A549 (cell line): ENCODE data around the gene TFAP2C. TPM values are rescaled to one million over a fixed set of nuclear protein-coding genes. Genes with fewer than 3 reads are reported as not detected.

Source experiments
- ATAC-seq, 2 experiments: fragments of 200-7000 bp in 1 of 2; fragments of >200 bp in 1 of 2; cut with Nextera tagmentation in 1 of 2; cut with Tn5 transposase in 1 of 2; 3 replicates each; pipeline versions ENCODE4 v1.8.0 to v1.9.1; 2018 to 2020; ENCODE audit warnings: mild to moderate bottlenecking in 1 of 2, moderate library complexity in 1 of 2
- CTCF ChIA-PET: fragments of 300-600 bp; sonication (Branson Sonifier 250); formaldehyde crosslinking; extraction: SDS; loops from one replicate; lab custom pipeline; 2021; ENCODE audit warnings: antibody characterized with exemption, inconsistent platforms; lab: Yijun Ruan, JAX
- POLR2A ChIA-PET: fragments of 350-600 bp; formaldehyde crosslinking; extraction: SDS; loops from one replicate; lab custom pipeline; 2021; ENCODE audit warnings: antibody characterized with exemption, inconsistent platforms; lab: Yijun Ruan, JAX
- DNase-seq, 2 experiments: peaks; one replicate each; pipeline versions ENCODE4 v3.0.0 to v3.0.0-alpha.2; 2011 to 2016; ENCODE audit warnings: low read depth in 1 of 2, low spot score in 1 of 2
- FAIRE-seq: peaks from 2 replicates; lab custom pipeline; 2011; peaks lifted over from hg19 to GRCh38; lab: Jason Lieb, UNC
- H3K27ac ChIP-seq, 2 experiments: fragments of >200 bp; sonication (Bioruptor Twin); formaldehyde crosslinking; 3 replicates each; pipeline ENCODE4 v1.5.1; 2016 to 2017
- H3K4me1 ChIP-seq: fragments of >200 bp; sonication (Bioruptor Twin); formaldehyde crosslinking; 3 replicates; pipeline ENCODE4 v1.6.1; 2016
- H3K4me2 ChIP-seq: fragments of >200 bp; sonication (Bioruptor Twin); formaldehyde crosslinking; 3 replicates; pipeline ENCODE4 v1.6.1; 2016
- H3K4me3 ChIP-seq: fragments of >200 bp; sonication (Bioruptor Twin); formaldehyde crosslinking; 3 replicates; pipeline ENCODE4 v1.5.1; 2016
- H3K9me3 ChIP-seq: fragments of >200 bp; sonication (Bioruptor Twin); formaldehyde crosslinking; 3 replicates; pipeline ENCODE4 v1.6.1; 2016
- BCL3 ChIP-seq: fragments of >200 bp; sonication (Bioruptor Twin); formaldehyde crosslinking; IDR thresholded peaks from 3 replicates; pipeline ENCODE4 v1.6.1; 2016
- CEBPB ChIP-seq, 2 experiments: fragments of >200 bp in 1 of 2; sonication (Bioruptor Twin) in 1 of 2; formaldehyde crosslinking in 1 of 2; IDR thresholded peaks; 2 replicates each; pipeline ENCODE4 v1.6.1; 2012 to 2016
- CHD2 ChIP-seq: fragments of 150-350 bp; IDR thresholded peaks from 2 replicates; pipeline ENCODE4 v1.6.1; 2014; ENCODE audit warnings: low read length; ENCODE audit not compliant: partially characterized antibody
- EHMT2 ChIP-seq: fragments of 200-600 bp; sonication (generic); IDR thresholded peaks from 2 replicates; pipeline ENCODE4 v1.6.1; 2016; ENCODE audit warnings: antibody characterized with exemption, low read depth, mild to moderate bottlenecking, moderate library complexity
- EP300 ChIP-seq, 2 experiments: fragments of >200 bp; sonication (Bioruptor Twin); formaldehyde crosslinking; IDR thresholded peaks; 2 replicates in 1 of 2; 3 replicates in 1 of 2; pipeline ENCODE4 v1.6.1; 2016 to 2017
- FOSB ChIP-seq: fragments of 250-450 bp; sonication (Bioruptor Pico); IDR thresholded peaks from 2 replicates; pipeline ENCODE4 v1.5.0; 2020; ENCODE audit warnings: mild to moderate bottlenecking, moderate library complexity
- FOXS1 ChIP-seq: fragments of 250-450 bp; sonication (Bioruptor Pico); IDR thresholded peaks from 2 replicates; pipeline ENCODE4 v1.5.0; 2020; ENCODE audit warnings: mild to moderate bottlenecking, moderate library complexity
- HEYL ChIP-seq: fragments of 250-450 bp; sonication (Bioruptor Pico); IDR thresholded peaks from 2 replicates; pipeline ENCODE4 v1.8.0; 2021; ENCODE audit warnings: mild to moderate bottlenecking, moderate library complexity
- HOXB13 ChIP-seq: fragments of 250-450 bp; sonication (Bioruptor Pico); IDR thresholded peaks from 2 replicates; pipeline ENCODE4 v1.5.0; 2020; ENCODE audit warnings: low read depth, mild to moderate bottlenecking, moderate library complexity
- KDM1A ChIP-seq: fragments of 200-600 bp; sonication (generic); IDR thresholded peaks from 2 replicates; pipeline ENCODE4 v1.6.1; 2016; ENCODE audit warnings: low read depth, mild to moderate bottlenecking
- KDM5A ChIP-seq: fragments of 200-600 bp; sonication (generic); IDR thresholded peaks from 2 replicates; pipeline ENCODE4 v1.6.1; 2016; ENCODE audit warnings: antibody characterized with exemption, mild to moderate bottlenecking
- MAX ChIP-seq: IDR thresholded peaks from 2 replicates; pipeline ENCODE4 v1.6.1; 2012
- MYC ChIP-seq: IDR thresholded peaks from 2 replicates; pipeline ENCODE4 v1.6.1; 2012; ENCODE audit warnings: mild to moderate bottlenecking, inconsistent platforms, low read length, improper control_type of control experiment, borderline replicate concordance
- NFE2L2 ChIP-seq: fragments of 150-350 bp; conservative IDR thresholded peaks from 2 replicates; pipeline ENCODE4 v1.6.1; 2014; ENCODE audit warnings: low read length
- NPAS2 ChIP-seq: fragments of 250-450 bp; sonication (Bioruptor Pico); IDR thresholded peaks from 2 replicates; pipeline ENCODE4 v1.8.0; 2022; ENCODE audit warnings: mild to moderate bottlenecking, moderate library complexity, borderline replicate concordance
- POLR2A ChIP-seq: IDR thresholded peaks from 2 replicates; pipeline ENCODE4 v1.6.1; 2012; ENCODE audit warnings: mild to moderate bottlenecking, low read length
- RAD21 ChIP-seq, 2 experiments: fragments of >200 bp in 1 of 2; sonication (Bioruptor Twin) in 1 of 2; formaldehyde crosslinking in 1 of 2; IDR thresholded peaks in 1 of 2; conservative IDR thresholded peaks in 1 of 2; 2 replicates in 1 of 2; 3 replicates in 1 of 2; pipeline ENCODE4 v1.6.1; 2012 to 2018; ENCODE audit warnings: inconsistent platforms in 1 of 2
- RCOR1 ChIP-seq: fragments of 150-350 bp; IDR thresholded peaks from 2 replicates; pipeline ENCODE4 v1.6.1; 2014; ENCODE audit warnings: antibody characterized with exemption, low read length, low read depth
- RFX5 ChIP-seq: fragments of 450-650 bp; IDR thresholded peaks from 2 replicates; pipeline ENCODE4 v1.7.1; 2014; ENCODE audit warnings: antibody characterized with exemption, mild to moderate bottlenecking, moderate library complexity
- SMC3 ChIP-seq: fragments of >200 bp; sonication (Bioruptor Twin); formaldehyde crosslinking; IDR thresholded peaks from 3 replicates; pipeline ENCODE4 v1.6.1; 2018; ENCODE audit warnings: inconsistent platforms
- ZNF302 ChIP-seq: fragments of 250-450 bp; sonication (Bioruptor Pico); IDR thresholded peaks from 2 replicates; pipeline ENCODE4 v1.9.0; 2021; ENCODE audit warnings: inconsistent platforms, mild to moderate bottlenecking, moderate library complexity
- ZSCAN20 ChIP-seq: fragments of 250-450 bp; sonication (Bioruptor Pico); IDR thresholded peaks from 2 replicates; pipeline ENCODE4 v1.8.0; 2022; ENCODE audit warnings: mild to moderate bottlenecking, moderate library complexity
- WGBS: methylation state at CpG from one replicate; pipeline ENCODE4 v1.1.6; 2017; ENCODE audit errors: missing lambda C conversion rate; 5-methylcytosine and 5-hydroxymethylcytosine counted together
- polyA plus RNA-seq, 4 experiments: library from polyadenylated mRNA; depleted of rRNA in 3 of 4; stranded (reverse); fragments of >200 nt; fragmentation: RNase III in 1 of 4; extraction: RNeasy Plus Mini Kit Qiagen cat#74134 plus additional on column Dnase treatment in 1 of 4; gene quantifications; 2 replicates in 3 of 4; 3 replicates in 1 of 4; pipeline ENCODE4 v1.2.3, GENCODE V29; 2011 to 2017
- TF ChIP-seq, protein P1 (sequence below): fragments of 200-600 bp; sonication (generic); IDR thresholded peaks from 2 replicates; pipeline ENCODE4 v1.6.1; 2016; ENCODE audit warnings: antibody characterized with exemption, mild to moderate bottlenecking, moderate library complexity
- TF ChIP-seq, protein P2 (sequence below): fragments of 450-650 bp; IDR thresholded peaks from 2 replicates; pipeline ENCODE4 v1.6.1; 2014; ENCODE audit warnings: antibody characterized with exemption
- TF ChIP-seq, protein P3 (sequence below): fragments of >200 bp; sonication (Bioruptor Twin); formaldehyde crosslinking; IDR thresholded peaks from 2 replicates; pipeline ENCODE4 v1.6.1; 2016

TFAP2C gene
- polyA plus RNA-seq, 2 of the 4 experiments (the other 2 are of a cell fraction): 9.6 to 14.2 TPM

GRCh38 chr20:56608376-56608775, 20.7 kb upstream of the TFAP2C start:
- WGBS: 88% methylated on average over 3 of the region's 3 CpGs
- FAIRE-seq: no peak
- TF ChIP-seq, protein P1, sequence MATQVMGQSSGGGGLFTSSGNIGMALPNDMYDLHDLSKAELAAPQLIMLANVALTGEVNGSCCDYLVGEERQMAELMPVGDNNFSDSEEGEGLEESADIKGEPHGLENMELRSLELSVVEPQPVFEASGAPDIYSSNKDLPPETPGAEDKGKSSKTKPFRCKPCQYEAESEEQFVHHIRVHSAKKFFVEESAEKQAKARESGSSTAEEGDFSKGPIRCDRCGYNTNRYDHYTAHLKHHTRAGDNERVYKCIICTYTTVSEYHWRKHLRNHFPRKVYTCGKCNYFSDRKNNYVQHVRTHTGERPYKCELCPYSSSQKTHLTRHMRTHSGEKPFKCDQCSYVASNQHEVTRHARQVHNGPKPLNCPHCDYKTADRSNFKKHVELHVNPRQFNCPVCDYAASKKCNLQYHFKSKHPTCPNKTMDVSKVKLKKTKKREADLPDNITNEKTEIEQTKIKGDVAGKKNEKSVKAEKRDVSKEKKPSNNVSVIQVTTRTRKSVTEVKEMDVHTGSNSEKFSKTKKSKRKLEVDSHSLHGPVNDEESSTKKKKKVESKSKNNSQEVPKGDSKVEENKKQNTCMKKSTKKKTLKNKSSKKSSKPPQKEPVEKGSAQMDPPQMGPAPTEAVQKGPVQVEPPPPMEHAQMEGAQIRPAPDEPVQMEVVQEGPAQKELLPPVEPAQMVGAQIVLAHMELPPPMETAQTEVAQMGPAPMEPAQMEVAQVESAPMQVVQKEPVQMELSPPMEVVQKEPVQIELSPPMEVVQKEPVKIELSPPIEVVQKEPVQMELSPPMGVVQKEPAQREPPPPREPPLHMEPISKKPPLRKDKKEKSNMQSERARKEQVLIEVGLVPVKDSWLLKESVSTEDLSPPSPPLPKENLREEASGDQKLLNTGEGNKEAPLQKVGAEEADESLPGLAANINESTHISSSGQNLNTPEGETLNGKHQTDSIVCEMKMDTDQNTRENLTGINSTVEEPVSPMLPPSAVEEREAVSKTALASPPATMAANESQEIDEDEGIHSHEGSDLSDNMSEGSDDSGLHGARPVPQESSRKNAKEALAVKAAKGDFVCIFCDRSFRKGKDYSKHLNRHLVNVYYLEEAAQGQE: no peak
- TF ChIP-seq FOXS1 (CRISPR knock-in tag) (no peak), KDM1A (no peak), EP300 (IDR thresholded peaks at IDR 0.05) (no peak), CHD2 (no peak), NPAS2 (CRISPR knock-in tag) (no peak), MAX (no peak), SMC3 (no peak)
- peaks cover 19% of the 10 kb centered on the region for H3K4me1 ChIP-seq
- POLR2A ChIA-PET: interaction anchor here (0.6 kb wide), 1 partner anchor 24 kb away, joined by 4 read pairs; no protein-coding TSS in a partner anchor
- CTCF ChIA-PET: interaction anchor here (1.1 to 3.1 kb wide), 5 partner anchors 21 to 366 kb away, joined by 3 to 13 read pairs (median 4); no protein-coding TSS in a partner anchor
- DNase-seq: no peak
- no peak overlapping the region for H3K27ac ChIP-seq
- no peak for ATAC-seq
- no peak overlapping the region for H3K4me2 ChIP-seq
- H3K9me3 ChIP-seq: no peaks in the 10 kb centered on the region
- H3K4me3 ChIP-seq: no peak overlapping the region

GRCh38 chr20:56609321-56609720, 19.8 kb upstream of the TFAP2C start:
- Histone ChIP-seq H3K27ac (no peak overlapping the region), H3K4me3 (no peak overlapping the region), H3K4me2 (no peak overlapping the region), H3K4me1 (peaks cover 19% of the 10 kb centered on the region), H3K9me3 (no peaks in the 10 kb centered on the region)
- ChIA-PET POLR2A (no interaction called here), CTCF (interaction anchor here (1.1 to 3.1 kb wide), 5 partner anchors 21 to 365 kb away, joined by 3 to 13 read pairs (median 5); no protein-coding TSS in a partner anchor)
- no peak for FAIRE-seq
- ATAC-seq: no peak
- no peak for TF ChIP-seq KDM5A
- TF ChIP-seq POLR2A: no peak
- TF ChIP-seq CHD2: no peak
- TF ChIP-seq RAD21 (conservative IDR thresholded peaks at IDR 0.05 in 1 of 2, IDR thresholded peaks at IDR 0.05 in 1 of 2): no peak
- no peak for TF ChIP-seq NFE2L2
- no peak for TF ChIP-seq ZNF302 (CRISPR knock-in tag)
- no peak for TF ChIP-seq HOXB13 (CRISPR knock-in tag)
- no peak for TF ChIP-seq RFX5
- no peak for TF ChIP-seq RCOR1
- TF ChIP-seq BCL3: no peak
- TF ChIP-seq HEYL (CRISPR knock-in tag): no peak
- TF ChIP-seq CEBPB (IDR thresholded peaks at IDR 0.05): no peak
- TF ChIP-seq, protein P2, sequence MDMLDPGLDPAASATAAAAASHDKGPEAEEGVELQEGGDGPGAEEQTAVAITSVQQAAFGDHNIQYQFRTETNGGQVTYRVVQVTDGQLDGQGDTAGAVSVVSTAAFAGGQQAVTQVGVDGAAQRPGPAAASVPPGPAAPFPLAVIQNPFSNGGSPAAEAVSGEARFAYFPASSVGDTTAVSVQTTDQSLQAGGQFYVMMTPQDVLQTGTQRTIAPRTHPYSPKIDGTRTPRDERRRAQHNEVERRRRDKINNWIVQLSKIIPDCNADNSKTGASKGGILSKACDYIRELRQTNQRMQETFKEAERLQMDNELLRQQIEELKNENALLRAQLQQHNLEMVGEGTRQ: no peak
- no peak for TF ChIP-seq MYC
- TF ChIP-seq EHMT2: no peak
- TF ChIP-seq FOSB (CRISPR knock-in tag): no peak
- TF ChIP-seq, protein P3, sequence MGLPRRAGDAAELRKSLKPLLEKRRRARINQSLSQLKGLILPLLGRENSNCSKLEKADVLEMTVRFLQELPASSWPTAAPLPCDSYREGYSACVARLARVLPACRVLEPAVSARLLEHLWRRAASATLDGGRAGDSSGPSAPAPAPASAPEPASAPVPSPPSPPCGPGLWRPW: no peak
- TF ChIP-seq ZSCAN20 (CRISPR knock-in tag): no peak
- no peak for DNase-seq
- 74% methylated on average over 3 of the region's 3 CpGs for WGBS
